Large intestine (tissue), 3 donors: ENCODE data around the gene HACL1. TPM values are rescaled to one million over a fixed set of nuclear protein-coding genes. Genes with fewer than 3 reads are reported as not detected.

ENCODE experiments used
- DNase-seq, 2 donors: peaks; one replicate each; pipeline versions ENCODE4 v3.0.0 to v3.0.0-alpha.2; 2013
- H3K27ac ChIP-seq: one replicate; pipeline ENCODE4 v1.5.1; 2013; ENCODE audit warnings: low read length
- H3K27me3 ChIP-seq: 2 replicates; pipeline ENCODE4 v1.6.1; 2013; ENCODE audit warnings: low read length; ENCODE audit not compliant: control insufficient read depth, insufficient read depth
- H3K36me3 ChIP-seq: 2 replicates; pipeline ENCODE4 v1.6.1; 2013; ENCODE audit warnings: low read length; ENCODE audit not compliant: control insufficient read depth, insufficient read depth
- H3K4me1 ChIP-seq: one replicate; pipeline ENCODE4 v1.6.1; 2013; ENCODE audit warnings: low read length; ENCODE audit not compliant: control insufficient read depth, insufficient read depth
- H3K4me3 ChIP-seq: one replicate; pipeline ENCODE4 v1.5.1; 2013; ENCODE audit warnings: low read length
- H3K9me3 ChIP-seq: one replicate; pipeline ENCODE4 v1.6.1; 2013; ENCODE audit warnings: mild to moderate bottlenecking, low read depth, low read length, moderate library complexity; ENCODE audit not compliant: control insufficient read depth
- WGBS: methylation state at CpG from one replicate; pipeline ENCODE4 v1.1.5; 2013; ENCODE audit warnings: low lambda C conversion rate; ENCODE audit not compliant: insufficient coverage; 5-methylcytosine and 5-hydroxymethylcytosine counted together
- polyA plus RNA-seq: library from polyadenylated mRNA; unstranded; fragments of 120-200 nt; gene quantifications from one replicate; pipeline ENCODE4 v1.2.1, GENCODE V29; 2013

The HACL1 gene
- polyA plus RNA-seq, 1 donor: 23.3 TPM

DNA sequence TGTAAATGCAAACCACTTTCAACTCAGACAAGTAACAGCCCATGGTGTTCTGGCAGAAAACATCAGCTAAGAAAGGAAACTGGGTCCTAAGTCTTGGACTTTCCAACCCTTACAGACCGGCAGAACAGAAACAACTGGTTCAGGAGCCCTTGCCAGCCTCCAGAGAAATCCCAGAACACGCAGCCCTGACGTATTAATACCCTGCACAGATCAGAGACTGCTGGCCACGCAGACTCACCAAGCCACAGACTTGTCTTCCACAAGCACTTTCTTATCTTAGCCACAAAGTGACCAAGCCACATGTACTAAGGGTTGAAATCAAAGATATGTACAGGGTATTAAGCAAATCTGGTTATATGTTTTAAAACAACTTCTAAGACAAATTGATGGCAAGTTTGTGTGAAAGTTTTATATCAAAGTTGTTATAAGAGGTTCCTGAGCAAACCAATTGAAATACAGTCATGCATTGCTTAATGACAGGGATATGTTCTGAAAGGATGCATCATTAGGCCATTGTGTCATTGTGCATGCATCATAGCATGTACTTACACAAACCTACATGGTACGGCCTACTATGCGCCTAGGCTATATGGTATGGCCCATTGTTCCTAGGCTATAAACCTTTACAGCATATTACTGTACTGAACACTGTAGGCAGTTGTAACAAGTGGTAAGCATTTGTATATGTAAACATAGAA, 37.0 kb upstream of the HACL1 start:
- H3K27me3 ChIP-seq: no peaks in the 10 kb centered on the region
- no peak for DNase-seq
- H3K4me3 ChIP-seq: no peak overlapping the region
- peaks cover 9% of the 10 kb centered on the region for H3K36me3 ChIP-seq
- H3K9me3 ChIP-seq: no peaks in the 10 kb centered on the region
- H3K27ac ChIP-seq: no peak overlapping the region
- no CpG with 5 or more reads among the region's 6 CpGs for WGBS
- H3K4me1 ChIP-seq: peaks cover 4% of the 10 kb centered on the region

DNA sequence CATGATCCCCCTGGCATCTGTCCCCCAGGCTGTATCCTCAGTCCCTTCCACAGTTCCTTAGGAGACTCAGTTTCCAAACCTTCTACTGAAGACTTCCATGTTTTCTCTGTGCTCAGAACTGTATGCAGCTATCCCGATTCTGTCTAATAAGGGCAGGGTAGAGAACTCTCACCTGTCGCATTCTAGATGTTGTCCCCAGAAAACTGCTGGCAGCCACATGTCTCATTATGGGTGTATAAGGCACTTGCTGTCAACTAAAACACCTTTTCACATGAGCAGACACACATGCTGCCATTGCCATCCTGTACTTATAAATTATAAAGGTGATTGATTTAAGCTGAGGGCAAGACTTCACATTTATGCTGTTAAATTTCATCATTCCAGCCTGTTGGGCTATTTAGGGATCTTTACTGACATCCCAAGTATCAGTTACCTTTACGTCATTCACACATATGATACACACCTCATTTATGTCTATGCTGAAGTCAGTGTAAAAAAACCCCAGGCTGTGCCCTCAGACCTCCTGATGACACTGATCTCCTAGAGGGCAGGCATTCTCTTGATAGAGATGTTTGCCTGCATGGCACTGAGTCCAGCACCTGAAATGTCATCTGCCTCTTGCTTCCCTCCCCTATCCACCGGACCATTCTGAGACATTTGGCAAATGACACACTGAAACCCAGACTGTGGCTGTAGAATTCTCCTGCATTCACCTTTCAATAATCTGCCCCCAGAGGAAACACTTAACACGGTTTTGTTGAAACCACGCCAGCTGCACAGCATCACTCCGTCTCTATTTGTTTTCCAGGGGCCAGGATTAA, 36.0 kb upstream of the HACL1 start:
- Histone ChIP-seq H3K4me3 (no peak overlapping the region), H3K27me3 (no peaks in the 10 kb centered on the region), H3K4me1 (peaks cover 4% of the 10 kb centered on the region), H3K9me3 (no peaks in the 10 kb centered on the region), H3K27ac (no peak overlapping the region), H3K36me3 (peaks cover 9% of the 10 kb centered on the region)
- WGBS: no CpG with 5 or more reads among the region's 7 CpGs
- DNase-seq: no peak

GRCh38 chr3:15636028-15636709, 34.8 kb upstream of the HACL1 start:
- H3K27ac ChIP-seq: peak overlapping the region; percentile 54
- no peaks in the 10 kb centered on the region for H3K9me3 ChIP-seq
- no peaks in the 10 kb centered on the region for H3K27me3 ChIP-seq
- no peak overlapping the region for H3K4me3 ChIP-seq
- DNase-seq: no peak
- WGBS: no CpG with 5 or more reads among the region's 14 CpGs
- peaks cover 4% of the 10 kb centered on the region for H3K4me1 ChIP-seq
- H3K36me3 ChIP-seq: peaks cover 5% of the 10 kb centered on the region

GRCh38 chr3:15635121-15635661, 33.8 kb upstream of the HACL1 start:
- Histone ChIP-seq H3K27ac (peak overlapping the region; percentile 54), H3K9me3 (no peaks in the 10 kb centered on the region), H3K4me3 (no peak overlapping the region), H3K4me1 (peaks cover 4% of the 10 kb centered on the region), H3K36me3 (peaks cover 5% of the 10 kb centered on the region), H3K27me3 (no peaks in the 10 kb centered on the region)
- no CpG with 5 or more reads among the region's 13 CpGs for WGBS
- DNase-seq: peak; percentile 33 to 56

DNA sequence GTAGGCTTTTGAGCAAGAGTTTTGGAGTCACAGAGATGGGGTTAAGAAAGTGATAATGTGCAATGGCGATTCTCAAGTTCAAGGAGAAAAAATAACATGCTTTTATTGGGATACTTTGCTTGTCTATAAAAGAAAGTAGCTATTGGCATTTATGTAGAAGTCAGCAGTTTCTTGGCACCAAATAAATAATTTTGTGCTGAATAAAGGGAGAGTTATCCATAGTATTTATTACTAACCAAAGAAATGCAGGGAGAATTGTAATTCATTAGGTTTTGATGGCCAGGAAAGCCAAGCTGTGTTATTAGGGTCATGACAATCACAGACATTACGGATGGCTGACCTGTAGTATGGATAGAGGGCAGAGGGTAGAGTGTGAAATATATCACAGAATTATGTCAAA, 33.3 kb upstream of the HACL1 start:
- Histone ChIP-seq H3K36me3 (peaks cover 5% of the 10 kb centered on the region), H3K27ac (peak overlapping the region; percentile 54)
- 67% methylated on average over 1 of the region's 2 CpGs for WGBS

DNA sequence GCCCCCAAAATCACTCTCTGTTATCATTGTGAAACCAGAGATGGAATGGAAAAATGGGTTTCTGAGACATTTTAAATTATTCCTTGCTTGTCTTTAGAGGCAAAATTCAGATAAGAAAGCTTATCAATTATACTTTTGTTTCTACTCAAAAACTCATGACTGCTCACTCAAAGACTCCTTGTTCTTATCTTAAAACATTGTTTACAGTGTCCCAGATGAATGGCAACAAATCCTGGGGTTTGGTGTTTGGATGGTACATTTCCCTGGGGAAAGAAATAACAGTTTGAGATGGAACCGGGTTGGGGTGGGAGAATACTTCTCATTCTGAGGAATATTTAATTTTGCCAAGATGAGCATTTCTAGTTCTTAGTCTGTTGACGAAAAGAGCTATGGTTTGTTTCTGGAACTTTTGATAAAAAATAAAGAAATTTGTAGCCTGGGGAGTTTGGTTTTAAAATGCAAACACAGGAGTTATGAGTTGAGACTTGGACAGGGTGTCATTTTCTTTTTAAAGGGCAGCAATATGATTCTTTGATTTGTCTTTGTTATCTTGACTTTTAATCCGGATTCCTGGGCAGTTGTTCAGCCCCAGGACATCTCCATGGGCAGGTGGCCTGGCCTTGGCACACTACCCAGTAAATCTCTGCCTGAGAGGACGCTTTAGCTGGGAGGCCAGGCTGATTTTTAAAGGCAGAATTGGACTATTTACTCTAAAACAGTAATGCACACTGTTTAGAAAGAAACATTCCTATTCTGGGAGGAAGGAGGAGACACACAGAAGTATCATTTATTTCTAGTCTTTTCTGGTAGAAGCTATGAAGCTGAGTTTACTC, 32.6 kb upstream of the HACL1 start:
- WGBS: 86% methylated on average over 1 of the region's 4 CpGs
- no peaks in the 10 kb centered on the region for H3K9me3 ChIP-seq
- H3K36me3 ChIP-seq: peaks cover 5% of the 10 kb centered on the region
- H3K4me1 ChIP-seq: peaks cover 4% of the 10 kb centered on the region
- H3K27ac ChIP-seq: peak overlapping the region; percentile 54
- no peak overlapping the region for H3K4me3 ChIP-seq
- H3K27me3 ChIP-seq: no peaks in the 10 kb centered on the region
- DNase-seq: no peak

More for the DNA sequence above, 33.3 kb upstream of the HACL1 start:
- Histone ChIP-seq H3K27me3 (no peaks in the 10 kb centered on the region), H3K9me3 (no peaks in the 10 kb centered on the region), H3K4me1 (peaks cover 4% of the 10 kb centered on the region), H3K4me3 (no peak overlapping the region)
- no peak for DNase-seq

DNA sequence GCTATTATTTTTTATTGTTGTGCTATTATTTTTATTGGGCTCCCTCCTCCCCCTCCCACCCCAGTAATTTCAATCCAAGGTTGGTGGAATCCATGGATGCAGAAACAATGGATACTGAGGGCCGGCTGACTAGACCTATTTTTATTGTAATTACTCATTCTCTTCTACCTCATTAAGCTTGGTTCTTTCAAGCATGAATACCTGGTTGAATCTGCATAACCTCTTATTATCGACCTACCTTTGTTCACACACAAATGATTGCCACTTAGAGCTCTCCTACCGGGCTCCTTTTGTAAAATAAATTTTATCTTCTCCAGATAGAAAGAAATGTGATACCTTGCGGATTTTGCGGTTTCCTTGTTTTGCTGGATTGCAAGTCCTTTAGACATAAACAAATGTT, 31.8 kb upstream of the HACL1 start:
- H3K27ac ChIP-seq: no peak overlapping the region

DNA sequence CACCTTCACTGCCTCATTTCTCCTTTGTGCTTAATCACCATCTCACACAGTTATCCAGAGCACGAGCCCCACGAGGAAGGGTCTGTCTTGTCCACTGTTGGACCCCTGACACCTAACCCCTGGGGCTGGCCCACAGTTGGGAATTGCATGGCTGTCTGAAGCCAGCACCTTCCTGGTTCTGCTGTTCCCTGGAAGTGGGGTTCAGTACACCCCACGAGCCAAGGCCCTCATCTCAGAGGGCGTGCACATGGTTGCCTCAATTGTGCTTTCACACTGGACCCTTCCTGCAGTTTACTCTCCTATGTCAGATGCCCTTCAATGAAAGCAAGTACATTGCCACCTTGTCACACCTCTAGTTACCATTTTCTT, 30.8 kb upstream of the HACL1 start:
- Histone ChIP-seq H3K9me3 (no peaks in the 10 kb centered on the region), H3K27ac (no peak overlapping the region), H3K4me1 (peaks cover 4% of the 10 kb centered on the region), H3K36me3 (peaks cover 5% of the 10 kb centered on the region), H3K27me3 (no peaks in the 10 kb centered on the region), H3K4me3 (no peak overlapping the region)
- WGBS: no CpG with 5 or more reads among the region's 4 CpGs
- no peak for DNase-seq

More for the DNA sequence above, 31.8 kb upstream of the HACL1 start:
- H3K9me3 ChIP-seq: no peaks in the 10 kb centered on the region
- no peak overlapping the region for H3K4me3 ChIP-seq
- no peaks in the 10 kb centered on the region for H3K27me3 ChIP-seq
- H3K4me1 ChIP-seq: peaks cover 4% of the 10 kb centered on the region
- DNase-seq: no peak
- WGBS: 73% methylated on average over 1 of the region's 5 CpGs
- H3K36me3 ChIP-seq: peaks cover 5% of the 10 kb centered on the region

DNA sequence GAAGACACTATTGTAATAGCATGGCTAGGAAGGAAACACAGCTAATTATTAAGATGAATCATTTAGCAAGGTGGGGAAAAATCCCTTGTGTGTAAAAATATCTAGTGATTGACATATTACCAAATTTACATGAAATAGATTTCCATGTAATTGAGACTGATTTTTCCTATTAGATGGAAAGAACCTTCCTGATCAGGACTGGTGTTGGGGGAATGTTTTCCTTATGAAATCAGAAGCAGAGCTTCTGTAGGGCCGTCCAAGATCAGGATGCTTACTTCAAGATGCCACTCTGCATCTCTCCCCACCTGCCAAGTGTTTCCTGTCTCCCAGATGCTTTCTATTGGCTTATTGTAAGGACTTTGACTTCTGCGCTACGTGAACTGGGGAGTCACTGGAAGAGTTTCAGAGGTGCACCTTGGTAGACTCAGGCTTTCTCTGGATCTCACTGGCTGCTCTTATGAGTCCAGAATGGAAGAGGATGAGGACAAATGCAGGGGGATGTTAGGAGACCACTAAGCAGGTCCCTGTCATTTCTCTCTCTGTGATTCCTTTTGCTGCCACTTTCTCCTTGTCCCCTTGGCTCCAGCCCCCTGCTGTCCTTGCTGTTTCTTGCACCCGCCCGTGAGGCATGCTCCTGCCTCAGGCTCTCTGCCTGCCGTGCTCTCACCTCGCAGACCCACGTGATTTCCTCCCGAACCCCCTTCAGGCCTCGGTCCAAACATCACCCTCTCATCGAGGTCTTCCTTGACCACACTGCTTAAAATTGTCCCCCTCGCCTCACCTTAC, 30.2 kb upstream of the HACL1 start:
- no peak overlapping the region for H3K27ac ChIP-seq
- no peaks in the 10 kb centered on the region for H3K27me3 ChIP-seq

More for the DNA sequence above, 30.2 kb upstream of the HACL1 start:
- 75% methylated on average over 7 of the region's 12 CpGs for whole genome bisulfite sequencing
- H3K9me3 ChIP-seq: no peaks in the 10 kb centered on the region
- no peak overlapping the region for H3K4me3 ChIP-seq
- peaks cover 5% of the 10 kb centered on the region for H3K36me3 ChIP-seq
- no peak for DNase-seq
- H3K4me1 ChIP-seq: peaks cover 4% of the 10 kb centered on the region
